Urothelium cell line (cell line): ENCODE measurements around the gene LINC00632.
A peak's percentile ranks its signal among the peaks of the same experiment; 100 is the strongest.
"Not testable (repeated sequence)": the region's sequence is repeated elsewhere in the genome, so short reads cannot be mapped to it uniquely, and the experiment has no call there.

Source experiments
- DNase-seq: peaks from one replicate; pipeline ENCODE4 v3.0.0; 2011; ENCODE audit warnings: low spot score, mixed read lengths
- FAIRE-seq: peaks from 2 replicates; lab custom pipeline; 2011; peaks lifted over from hg19 to GRCh38; lab: Jason Lieb, UNC

Gene LINC00632

DNA sequence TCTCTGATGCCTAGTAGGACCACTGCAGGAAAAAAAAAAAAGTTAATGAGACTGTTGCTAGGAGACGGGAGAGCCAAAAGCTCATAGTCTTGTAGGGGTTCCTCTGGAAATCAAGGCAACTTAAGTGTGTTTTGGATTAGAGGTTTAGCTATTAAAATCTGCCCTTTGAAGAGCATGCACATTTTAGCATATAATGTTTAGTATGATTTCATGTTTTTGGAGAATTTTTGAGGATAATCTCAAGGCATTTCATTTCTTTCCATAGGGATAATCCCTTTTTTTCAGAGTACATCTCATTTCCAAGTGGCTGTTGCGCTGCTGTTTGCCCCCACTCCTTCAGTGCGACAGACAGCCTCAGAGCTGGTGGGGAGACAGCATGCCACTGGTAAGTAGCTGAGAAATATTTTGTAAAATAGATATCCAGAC lies at the start of gene LINC00632:
Gene LINC00632, plus strand, starts transcription at position 339 of the 426 bp plus-strand sequence.
- DNase-seq (no peak), FAIRE-seq (no peak)

DNA sequence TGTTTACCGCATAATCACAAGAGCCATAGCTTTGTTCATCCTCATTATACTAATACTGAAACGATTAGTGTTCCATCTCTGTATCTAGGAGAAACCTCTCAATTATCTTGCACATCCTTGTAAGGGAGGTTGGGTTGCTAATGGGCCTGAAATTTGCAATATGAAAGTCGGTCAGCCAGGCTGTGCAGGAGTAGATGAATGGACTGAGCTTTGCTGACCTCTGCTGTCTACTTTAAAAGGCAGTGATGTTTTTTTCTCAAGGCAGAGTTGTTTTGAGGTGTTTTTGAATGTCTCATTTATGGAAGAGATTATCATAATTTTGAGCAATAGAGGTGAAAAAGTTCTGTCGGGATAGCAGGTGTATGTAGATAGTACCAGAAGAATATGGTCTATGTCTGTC lies 47.9 kb upstream of the LINC00632 start:
- FAIRE-seq (no peak), DNase-seq (peak; percentile 4)

DNA sequence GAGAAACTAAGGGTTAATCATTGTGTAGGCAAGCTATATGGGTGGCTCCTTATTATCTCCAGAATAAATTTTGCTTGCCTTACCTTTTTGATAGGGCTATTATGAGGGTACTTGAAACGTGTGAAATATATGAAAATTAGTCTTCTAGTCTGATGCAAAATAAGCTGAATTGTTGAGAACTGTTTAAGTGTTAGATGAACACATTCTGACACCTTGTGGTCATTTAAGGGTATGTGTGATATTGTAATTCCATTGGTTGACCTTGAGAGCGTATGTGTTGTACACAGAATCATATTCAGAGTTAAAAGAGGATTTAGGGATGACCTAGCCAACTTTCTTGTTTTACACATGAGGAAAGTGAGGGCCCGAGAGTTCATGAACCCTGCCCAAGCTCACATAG lies 44.6 kb upstream of the LINC00632 start:
- DNase-seq (peak; percentile 4), FAIRE-seq (no peak)

GRCh38 chrX:140672840-140673731 lies 36.5 kb upstream of the LINC00632 start:
- DNase-seq (no peak), FAIRE-seq (no peak)

DNA sequence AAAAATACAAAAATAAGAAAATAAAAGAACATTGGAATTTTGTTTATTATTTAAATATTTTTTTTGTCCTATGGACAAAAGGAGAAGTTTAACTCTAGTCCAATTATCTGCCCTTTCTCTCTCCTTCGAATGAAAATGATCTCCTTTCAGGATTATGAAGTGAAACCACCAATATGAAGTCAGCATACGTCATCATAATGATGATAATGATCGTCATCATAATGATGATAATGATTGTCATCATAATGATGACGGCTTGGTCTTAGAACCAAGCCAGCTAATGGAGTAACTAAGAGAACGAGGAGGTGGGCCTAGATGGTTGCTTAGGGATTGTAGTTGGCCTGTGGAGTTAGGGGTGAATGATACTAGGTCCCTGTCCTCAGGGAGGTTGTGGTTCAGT lies 21.9 kb upstream of the LINC00632 start:
- no peak for DNase-seq
- no peak for FAIRE-seq

- FAIRE-seq, DNase-seq: not testable (repeated sequence)
Observed at GRCh38 chrX:140691596-140691995, 18.0 kb upstream of the LINC00632 start.

- DNase-seq (no peak), FAIRE-seq (no peak)
Observed at GRCh38 chrX:140697618-140698017, 11.9 kb upstream of the LINC00632 start.

DNA sequence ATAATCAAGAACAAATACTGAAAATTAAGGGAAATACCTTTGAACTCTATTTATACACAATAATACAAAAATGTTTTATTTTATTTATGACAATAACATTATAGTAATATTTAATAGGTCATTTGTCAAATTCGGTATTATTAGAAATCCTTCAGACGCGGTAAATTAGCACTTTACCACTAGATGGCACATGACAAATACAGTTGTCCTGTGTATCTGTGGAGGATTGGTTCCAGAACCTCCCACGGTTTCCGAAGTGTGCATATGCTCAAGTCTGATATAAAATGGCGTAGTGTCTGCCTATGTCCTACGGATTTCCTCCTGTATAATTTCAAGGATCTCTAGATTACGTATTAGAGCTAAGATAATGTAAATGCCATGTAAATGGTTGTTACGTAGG lies 8.1 kb upstream of the LINC00632 start:
- DNase-seq: no peak
- no peak for FAIRE-seq

GRCh38 chrX:140710710-140711109 lies 1.2 kb downstream of the LINC00632 start:
- DNase-seq: no peak
- FAIRE-seq: no peak

DNA sequence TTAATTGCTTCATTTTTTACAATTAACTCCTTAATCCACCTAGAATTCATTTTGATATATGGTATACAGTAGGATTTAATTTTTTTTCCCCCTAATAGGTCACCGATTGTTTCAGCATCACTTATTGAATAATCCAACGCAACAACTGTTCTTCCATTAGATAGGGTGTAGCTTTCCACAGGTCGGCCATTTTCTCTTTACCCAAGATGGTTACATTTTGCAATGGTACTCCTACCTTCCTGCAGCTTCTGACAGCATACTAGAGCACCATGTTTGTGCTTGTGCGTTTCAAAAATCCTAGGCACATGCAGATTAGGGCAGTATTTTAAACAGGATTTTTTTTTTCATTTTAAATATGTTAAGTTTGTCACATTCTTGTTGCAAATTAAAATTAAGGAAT lies 2.3 kb downstream of the LINC00632 start:
- DNase-seq: no peak
- no peak for FAIRE-seq

- DNase-seq: peak; percentile 37
Observed at GRCh38 chrX:140712413-140713173, 3.0 kb downstream of the LINC00632 start.

GRCh38 chrX:140713174-140713539 lies 3.6 kb downstream of the LINC00632 start:
- no peak for FAIRE-seq

More at GRCh38 chrX:140712413-140713173, 3.0 kb downstream of the LINC00632 start:
- FAIRE-seq: no peak

DNA sequence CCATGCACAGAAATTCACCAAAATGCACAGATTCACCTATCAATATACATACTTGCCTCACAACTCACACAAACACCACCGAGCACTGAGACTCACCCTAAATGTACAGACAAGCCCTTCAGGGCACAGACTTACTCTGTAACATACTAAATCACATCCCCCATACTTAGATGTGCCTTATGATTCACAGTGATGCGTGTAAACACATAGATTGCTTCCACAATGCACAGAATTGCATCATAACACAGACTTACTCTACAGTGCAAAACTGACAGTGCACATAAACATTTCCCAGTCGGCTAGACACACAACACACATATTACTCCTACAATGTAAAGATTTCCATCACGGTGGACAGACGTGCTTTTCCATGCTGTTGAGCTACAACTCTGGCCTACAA lies 6.2 kb downstream of the LINC00632 start:
- FAIRE-seq (no peak), DNase-seq (no peak)

More at GRCh38 chrX:140713174-140713539, 3.6 kb downstream of the LINC00632 start:
- no peak for DNase-seq

DNA sequence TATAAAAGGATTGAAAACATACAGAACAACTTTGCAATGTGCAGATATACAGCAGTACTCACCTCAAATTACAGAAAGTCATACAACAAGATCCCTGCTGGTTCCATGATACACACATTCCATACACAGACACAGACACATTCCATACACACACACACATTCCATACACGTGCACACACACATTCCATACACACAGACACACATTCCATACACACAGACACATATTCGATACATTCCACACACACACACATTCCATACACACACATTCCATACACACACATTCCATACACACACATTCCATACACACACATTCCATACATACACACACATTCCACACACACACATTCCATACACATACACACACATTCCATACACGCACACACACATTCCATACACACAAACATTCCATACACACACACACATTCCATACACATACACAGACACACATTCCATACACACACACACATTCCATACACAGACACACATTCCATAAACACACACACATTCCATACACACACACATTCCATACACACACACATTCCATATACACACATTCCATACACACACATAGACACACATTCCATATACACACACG lies 13.7 kb downstream of the LINC00632 start:
- DNase-seq: no peak
- peak; percentile 86 for FAIRE-seq

- no peak for FAIRE-seq
Observed at GRCh38 chrX:140724309-140724708, 14.8 kb downstream of the LINC00632 start.

DNA sequence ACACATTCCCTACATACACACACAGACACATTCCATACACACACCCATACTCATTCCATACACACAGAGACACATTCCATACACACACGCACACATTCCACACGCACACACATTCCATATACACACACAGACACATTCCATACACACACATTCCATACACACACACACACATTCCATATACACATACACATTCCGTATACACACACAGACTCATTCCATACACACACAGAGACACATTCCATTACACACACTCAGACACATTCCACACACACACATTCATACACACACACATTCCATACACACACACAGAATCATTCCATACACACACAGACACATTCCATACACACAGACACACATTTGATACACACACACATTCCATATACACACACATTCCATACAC lies 15.2 kb downstream of the LINC00632 start:
- no peak for DNase-seq
- FAIRE-seq: no peak

More at GRCh38 chrX:140724309-140724708, 14.8 kb downstream of the LINC00632 start:
- no peak for DNase-seq

DNA sequence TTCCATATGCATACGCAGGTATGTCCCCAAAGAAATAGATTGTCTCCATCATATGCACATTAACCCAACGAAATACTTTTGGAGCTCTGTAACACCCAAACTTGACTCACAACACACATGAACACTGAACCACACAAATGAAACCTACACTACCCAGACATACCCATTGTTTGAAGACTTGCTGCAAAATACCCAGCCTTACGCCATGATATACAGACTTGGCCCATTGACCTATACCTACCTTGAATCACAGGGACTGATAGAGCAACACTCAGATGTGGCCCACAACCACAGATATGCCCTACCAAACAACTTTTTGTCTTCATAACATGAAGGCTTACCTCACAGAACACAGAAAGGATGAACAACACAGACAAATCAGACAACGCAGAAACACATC lies 15.9 kb downstream of the LINC00632 start:
- FAIRE-seq (no peak), DNase-seq (no peak)

DNA sequence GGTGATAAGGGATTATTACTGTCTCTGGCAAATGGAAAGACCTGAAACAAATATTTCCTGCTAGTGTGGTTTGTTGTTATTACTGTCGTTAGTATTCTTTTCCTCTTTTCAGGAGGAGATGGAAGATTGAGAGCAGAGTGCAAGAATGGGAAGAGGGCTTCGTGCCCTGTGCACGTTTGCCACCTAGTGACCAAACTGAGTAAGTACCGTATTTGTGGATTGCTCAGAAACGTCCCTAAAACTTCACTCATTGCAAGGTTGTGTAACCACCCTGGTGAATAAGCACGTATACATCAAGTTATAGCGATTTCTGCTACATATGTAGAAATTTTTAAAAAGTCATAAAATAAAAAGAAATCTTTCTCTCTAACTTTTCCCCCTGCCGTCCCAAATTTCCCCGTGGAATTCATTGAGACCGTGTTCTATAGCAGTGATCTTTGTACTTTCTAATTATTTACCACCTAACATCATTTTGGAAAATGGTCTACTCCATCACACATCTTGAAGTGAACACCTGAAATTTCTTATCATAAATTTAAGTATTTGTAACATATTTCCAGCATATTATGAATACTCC lies 24.3 kb downstream of the LINC00632 start:
- DNase-seq (peak; percentile 11), FAIRE-seq (no peak)

DNA sequence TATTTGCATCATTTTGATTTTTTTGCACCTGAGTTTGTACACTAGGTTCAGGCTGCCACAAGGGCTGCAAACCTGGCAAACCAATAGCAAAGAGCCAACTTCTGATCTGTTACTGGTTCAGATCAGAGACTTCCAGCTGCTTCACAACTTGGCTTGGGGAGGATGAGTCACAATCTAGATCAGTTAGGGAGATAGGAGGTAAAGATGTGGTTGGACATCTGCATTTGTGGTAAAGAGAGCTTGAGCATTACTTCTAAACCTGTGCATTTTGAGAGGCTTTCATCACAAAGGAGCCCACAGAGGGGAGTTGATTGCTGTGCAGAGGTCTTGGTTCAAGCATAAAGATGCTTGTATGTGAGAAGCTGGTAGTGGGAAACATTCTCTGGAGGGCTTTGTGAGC lies 34.5 kb downstream of the LINC00632 start:
- FAIRE-seq (no peak), DNase-seq (peak; percentile 2)

GRCh38 chrX:140756941-140757340 lies 47.4 kb downstream of the LINC00632 start:
- DNase-seq: no peak
- no peak for FAIRE-seq

DNA sequence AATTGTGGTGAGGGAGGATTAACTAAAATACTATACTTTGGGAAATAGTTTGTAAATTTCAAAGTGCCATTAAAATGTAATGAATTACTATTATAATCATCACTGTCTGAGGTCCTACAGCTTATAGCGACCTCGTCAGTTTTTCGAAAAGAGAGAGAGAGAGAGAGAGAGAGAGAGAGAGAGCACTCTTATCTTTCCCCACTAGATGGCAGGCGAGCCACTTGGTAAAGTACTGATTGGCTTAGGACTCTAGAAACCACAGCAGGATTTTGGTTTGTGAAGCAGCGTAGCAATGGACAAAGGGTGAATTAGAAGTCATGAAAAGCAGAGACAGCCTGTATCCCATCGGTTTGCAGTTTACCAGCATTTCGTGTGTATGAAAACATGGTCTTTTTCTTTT lies 52.5 kb downstream of the LINC00632 start:
- FAIRE-seq (no peak), DNase-seq (peak; percentile 15)
